Loucy (cell line): ENCODE measurements around the gene ENPEP.

Experiments used
- EZH2phosphoT487 ChIP-seq: fragments of 200-600 bp; IDR thresholded peaks from 2 replicates; pipeline ENCODE4 v1.6.1; 2018; ENCODE audit warnings: antibody characterized with exemption, mild to moderate bottlenecking, moderate library complexity, borderline replicate concordance
- TF ChIP-seq, protein P1 (sequence below): fragments of 200-600 bp; sonication (generic); conservative IDR thresholded peaks from 2 replicates; pipeline ENCODE4 v1.5.1; 2014; ENCODE audit warnings: mild to moderate bottlenecking, antibody characterized with exemption, low read length

DNA sequence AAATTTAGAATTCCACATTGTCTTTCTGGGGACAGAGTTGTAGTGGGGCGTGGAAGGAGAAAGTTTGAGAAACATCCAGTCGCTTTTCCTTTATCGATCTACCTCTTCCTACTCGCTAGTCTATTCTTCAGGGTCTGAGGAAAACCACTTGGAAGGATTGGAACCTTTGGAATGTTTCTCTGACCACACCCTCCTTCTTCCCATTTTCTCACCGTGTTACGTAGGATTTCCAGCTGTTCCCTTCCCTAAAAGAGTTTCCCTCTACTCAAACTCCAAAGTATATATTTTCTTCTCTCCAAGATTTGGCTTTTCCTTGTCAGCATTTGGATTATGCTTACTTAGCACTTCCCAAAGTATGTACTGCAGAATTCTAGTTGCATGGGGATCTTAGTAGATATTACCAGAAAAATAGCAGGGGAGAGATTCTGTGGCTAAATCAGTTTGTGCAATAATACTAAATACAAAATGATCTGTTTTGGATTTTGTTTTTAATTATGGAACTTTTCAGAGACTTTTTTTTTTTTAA is 4.9 kb downstream of the ENPEP start:
- TF ChIP-seq, protein P1, sequence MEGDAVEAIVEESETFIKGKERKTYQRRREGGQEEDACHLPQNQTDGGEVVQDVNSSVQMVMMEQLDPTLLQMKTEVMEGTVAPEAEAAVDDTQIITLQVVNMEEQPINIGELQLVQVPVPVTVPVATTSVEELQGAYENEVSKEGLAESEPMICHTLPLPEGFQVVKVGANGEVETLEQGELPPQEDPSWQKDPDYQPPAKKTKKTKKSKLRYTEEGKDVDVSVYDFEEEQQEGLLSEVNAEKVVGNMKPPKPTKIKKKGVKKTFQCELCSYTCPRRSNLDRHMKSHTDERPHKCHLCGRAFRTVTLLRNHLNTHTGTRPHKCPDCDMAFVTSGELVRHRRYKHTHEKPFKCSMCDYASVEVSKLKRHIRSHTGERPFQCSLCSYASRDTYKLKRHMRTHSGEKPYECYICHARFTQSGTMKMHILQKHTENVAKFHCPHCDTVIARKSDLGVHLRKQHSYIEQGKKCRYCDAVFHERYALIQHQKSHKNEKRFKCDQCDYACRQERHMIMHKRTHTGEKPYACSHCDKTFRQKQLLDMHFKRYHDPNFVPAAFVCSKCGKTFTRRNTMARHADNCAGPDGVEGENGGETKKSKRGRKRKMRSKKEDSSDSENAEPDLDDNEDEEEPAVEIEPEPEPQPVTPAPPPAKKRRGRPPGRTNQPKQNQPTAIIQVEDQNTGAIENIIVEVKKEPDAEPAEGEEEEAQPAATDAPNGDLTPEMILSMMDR, result no peak
- TF ChIP-seq EZH2phosphoT487, result no peak
